Natural killer cell (primary cell): ENCODE data around the gene ALDH1B1. TPM values are rescaled to one million over a fixed set of nuclear protein-coding genes. Genes with fewer than 3 reads are reported as not detected.

Experiments used
- ATAC-seq, 3 donors: fragments of 150-1000 bp in 2 of 3; fragments of 200-7000 bp in 1 of 3; cut with Tn5 transposase; 1 replicate in 1 of 3; 2 replicates in 2 of 3; pipeline ENCODE4 v1.10.0; 2021; ENCODE audit warnings: mild to moderate bottlenecking in 2 of 3, moderate library complexity in 2 of 3
- DNase-seq, 2 donors: peaks; one replicate each; pipeline versions ENCODE4 v3.0.0 to v3.0.0-alpha.2; 2013 to 2021; ENCODE audit warnings: mixed read lengths in 1 of 2
- H3K27ac ChIP-seq: one replicate; pipeline ENCODE4 v1.5.1; 2013; ENCODE audit warnings: mild to moderate bottlenecking, low read length
- H3K27me3 ChIP-seq: one replicate; pipeline ENCODE4 v1.6.1; 2013; ENCODE audit warnings: low read length; ENCODE audit not compliant: control insufficient read depth, insufficient read depth
- H3K36me3 ChIP-seq: one replicate; pipeline ENCODE4 v1.6.1; 2013; ENCODE audit warnings: low read length; ENCODE audit not compliant: control insufficient read depth, insufficient read depth
- H3K4me1 ChIP-seq: one replicate; pipeline ENCODE4 v1.6.1; 2013; ENCODE audit warnings: low read length; ENCODE audit not compliant: control insufficient read depth, insufficient read depth
- H3K4me3 ChIP-seq: one replicate; pipeline ENCODE4 v1.5.1; 2013; ENCODE audit warnings: low read length
- H3K9me3 ChIP-seq: one replicate; pipeline ENCODE4 v1.6.1; 2013; ENCODE audit warnings: low read length; ENCODE audit not compliant: control insufficient read depth, insufficient read depth
- H3K27ac Mint-ChIP-seq, 2 donors: one replicate each; pipeline ENCODE4 v1.8.0; 2022; ENCODE audit warnings: mild to moderate bottlenecking in 2 of 2, mixed read lengths in 2 of 2, moderate library complexity in 1 of 2
- H3K27me3 Mint-ChIP-seq, 2 donors: one replicate each; pipeline ENCODE4 v1.8.0; 2022; ENCODE audit warnings: low read depth in 2 of 2, mixed read lengths in 2 of 2
- H3K36me3 Mint-ChIP-seq: one replicate; pipeline ENCODE4 v1.8.0; 2022; ENCODE audit warnings: mixed read lengths
- H3K4me1 Mint-ChIP-seq, 2 donors: one replicate each; pipeline ENCODE4 v1.8.0; 2022; ENCODE audit warnings: mixed read lengths in 2 of 2
- H3K4me3 Mint-ChIP-seq: one replicate; pipeline ENCODE4 v1.8.0; 2022; ENCODE audit warnings: mild to moderate bottlenecking, moderate library complexity, mixed read lengths
- H3K9me3 Mint-ChIP-seq, 2 donors: one replicate each; pipeline ENCODE4 v1.8.0; 2022; ENCODE audit warnings: mixed read lengths in 2 of 2
- WGBS: methylation state at CpG from one replicate; pipeline ENCODE4 v1.1.7; 2013; ENCODE audit warnings: missing lambda C conversion rate; ENCODE audit not compliant: insufficient coverage; 5-methylcytosine and 5-hydroxymethylcytosine counted together
- intact Hi-C: fragments of 100-400 bp; cut with micrococcal nuclease; formaldehyde crosslinking; loops from one replicate; pipeline ENCODE4 v1.14.2; 2022
- total RNA-seq, 4 donors: library from RNA; stranded (reverse); fragments of 120-200 nt in 1 of 4; gene quantifications; one replicate each; pipeline versions ENCODE4 v1.2.3 to v1.2.4, GENCODE V29; 2013 to 2022
- TF ChIP-seq, protein P1 (sequence below): fragments of 200-600 bp; IDR thresholded peaks from one replicate; pipeline ENCODE4 v1.8.0; 2022; ENCODE audit warnings: antibody characterized with exemption

Gene ALDH1B1
- total RNA-seq, 3 donors from 2014 or later (not counting 1 experiment from before 2014, with no cell fraction given), result 2.5 to 5.3 (median 3.5) TPM

DNA sequence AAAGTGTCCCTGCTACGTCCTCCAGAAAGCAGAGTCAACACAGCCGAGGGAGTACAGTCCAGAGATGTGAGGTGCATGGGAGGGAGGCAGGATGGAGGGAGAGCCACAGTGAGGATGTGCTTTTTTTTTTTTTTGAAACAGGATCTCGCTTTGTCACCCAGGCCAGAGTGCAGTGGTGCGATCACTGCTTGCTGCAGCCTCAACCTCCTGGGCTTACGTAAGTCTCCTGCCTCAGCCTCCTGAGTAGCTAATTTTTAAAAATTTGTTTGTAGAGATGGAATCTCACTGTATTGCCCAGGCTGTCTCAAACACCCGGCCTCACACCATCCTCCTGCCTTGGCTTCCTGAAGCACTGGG is 33.2 kb upstream of the ALDH1B1 start:
- TF ChIP-seq, protein P1, sequence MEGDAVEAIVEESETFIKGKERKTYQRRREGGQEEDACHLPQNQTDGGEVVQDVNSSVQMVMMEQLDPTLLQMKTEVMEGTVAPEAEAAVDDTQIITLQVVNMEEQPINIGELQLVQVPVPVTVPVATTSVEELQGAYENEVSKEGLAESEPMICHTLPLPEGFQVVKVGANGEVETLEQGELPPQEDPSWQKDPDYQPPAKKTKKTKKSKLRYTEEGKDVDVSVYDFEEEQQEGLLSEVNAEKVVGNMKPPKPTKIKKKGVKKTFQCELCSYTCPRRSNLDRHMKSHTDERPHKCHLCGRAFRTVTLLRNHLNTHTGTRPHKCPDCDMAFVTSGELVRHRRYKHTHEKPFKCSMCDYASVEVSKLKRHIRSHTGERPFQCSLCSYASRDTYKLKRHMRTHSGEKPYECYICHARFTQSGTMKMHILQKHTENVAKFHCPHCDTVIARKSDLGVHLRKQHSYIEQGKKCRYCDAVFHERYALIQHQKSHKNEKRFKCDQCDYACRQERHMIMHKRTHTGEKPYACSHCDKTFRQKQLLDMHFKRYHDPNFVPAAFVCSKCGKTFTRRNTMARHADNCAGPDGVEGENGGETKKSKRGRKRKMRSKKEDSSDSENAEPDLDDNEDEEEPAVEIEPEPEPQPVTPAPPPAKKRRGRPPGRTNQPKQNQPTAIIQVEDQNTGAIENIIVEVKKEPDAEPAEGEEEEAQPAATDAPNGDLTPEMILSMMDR, result no peak
- ATAC-seq (no peak), DNase-seq (no peak)
- Histone ChIP-seq H3K4me1 (peaks cover 3% of the 10 kb centered on the region), H3K4me3 (no peak overlapping the region), H3K9me3 (no peaks in the 10 kb centered on the region), H3K36me3 (no peaks in the 10 kb centered on the region), H3K27ac (no peak overlapping the region), H3K27me3 (no peaks in the 10 kb centered on the region)
- Mint-ChIP-seq H3K27me3 (peaks cover 4 to 5% of the 10 kb centered on the region in 2 donors), H3K36me3 (no peaks in the 10 kb centered on the region), H3K4me1 (peaks cover 7 to 8% of the 10 kb centered on the region in 2 donors), H3K9me3 (no peaks in the 10 kb centered on the region), H3K4me3 (no peak overlapping the region), H3K27ac (no peak overlapping the region)
- 84% methylated on average over 6 of the region's 6 CpGs for WGBS
- intact Hi-C loops, result no loop called here

DNA sequence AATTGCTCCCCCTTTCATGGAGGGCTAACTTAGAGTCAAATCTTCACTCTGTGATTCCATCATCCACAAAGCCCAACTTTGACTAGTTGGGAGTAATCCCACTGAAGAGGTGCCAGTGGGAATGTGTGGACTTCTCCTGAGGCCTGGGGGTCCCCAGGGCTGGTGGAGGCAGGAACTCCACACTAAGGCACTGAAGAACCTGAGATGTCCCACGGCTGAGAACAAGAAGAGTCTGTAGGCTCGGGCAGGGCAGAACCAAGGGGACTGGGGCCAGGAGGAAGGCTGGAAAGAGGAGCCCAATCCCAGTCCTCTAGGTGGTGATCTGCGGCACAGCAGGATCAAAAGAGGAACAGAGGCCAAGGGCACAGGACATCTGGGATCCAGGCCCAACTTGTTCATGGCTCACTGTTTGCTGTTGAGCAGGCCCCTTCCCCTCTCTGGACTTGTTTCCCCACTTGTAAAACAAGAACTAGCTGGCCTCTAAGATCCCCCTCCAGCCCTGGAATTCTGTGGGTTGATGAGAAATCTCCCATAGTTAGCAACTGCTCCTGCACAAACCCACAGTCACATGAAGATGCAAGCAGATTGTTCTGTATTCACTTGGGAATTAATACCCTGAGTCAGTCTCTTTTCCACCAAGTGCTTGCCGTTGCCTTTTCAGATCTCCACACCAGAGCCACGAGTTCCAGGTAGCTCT is 32.7 kb upstream of the ALDH1B1 start:
- H3K9me3 Mint-ChIP-seq, result no peaks in the 10 kb centered on the region
- H3K4me3 Mint-ChIP-seq, result no peak overlapping the region
- no peaks in the 10 kb centered on the region for H3K36me3 ChIP-seq
- H3K9me3 ChIP-seq, result no peaks in the 10 kb centered on the region
- H3K36me3 Mint-ChIP-seq, result no peaks in the 10 kb centered on the region
- no peak overlapping the region for H3K4me3 ChIP-seq
- H3K27ac ChIP-seq, result no peak overlapping the region
- DNase-seq (no peak), ATAC-seq (no peak)
- intact Hi-C loops, result loop anchor here (5.0 kb wide), 1 partner anchor 613 kb away; no protein-coding TSS in a partner anchor
- no peaks in the 10 kb centered on the region for H3K27me3 ChIP-seq
- peaks cover 7 to 8% of the 10 kb centered on the region in 2 donors for H3K4me1 Mint-ChIP-seq
- peaks cover 4 to 5% of the 10 kb centered on the region in 2 donors for H3K27me3 Mint-ChIP-seq
- WGBS, result 55% methylated on average over 5 of the region's 5 CpGs
- H3K27ac Mint-ChIP-seq, result no peak overlapping the region
- TF ChIP-seq, protein P1, result no peak
- H3K4me1 ChIP-seq, result peaks cover 3% of the 10 kb centered on the region

DNA sequence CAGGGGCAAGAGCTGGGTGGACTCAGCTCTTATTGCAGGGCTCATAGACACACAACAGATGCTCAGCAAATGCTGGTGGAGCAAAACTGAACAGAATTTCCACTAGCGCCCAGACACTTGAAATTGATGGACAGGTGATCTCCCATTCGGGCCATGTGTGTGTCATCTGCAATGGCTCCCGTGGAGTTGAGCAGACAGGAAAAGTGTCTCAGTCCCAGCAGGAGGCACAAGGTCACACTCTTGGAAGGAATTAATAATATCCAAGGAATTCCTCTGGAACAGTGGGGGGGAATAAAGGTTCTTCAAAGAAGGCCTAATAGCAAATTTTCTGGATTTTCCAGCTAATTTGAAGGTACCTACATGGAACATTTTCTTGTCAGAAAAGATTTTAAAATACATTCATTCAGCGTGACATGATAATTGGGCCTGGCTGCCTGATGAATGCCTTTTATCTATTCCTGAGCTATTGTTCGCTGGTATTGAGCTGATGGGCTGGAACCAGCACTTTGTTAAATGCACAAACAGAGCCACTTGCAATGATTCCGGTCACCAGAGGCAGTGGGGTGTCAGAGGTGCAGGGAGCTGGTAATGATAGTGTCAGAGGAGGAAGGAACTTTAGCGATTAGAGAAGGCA is 31.5 kb upstream of the ALDH1B1 start:
- DNase-seq, result no peak

More for the DNA sequence above, 31.5 kb upstream of the ALDH1B1 start:
- Mint-ChIP-seq H3K36me3 (no peaks in the 10 kb centered on the region), H3K9me3 (no peaks in the 10 kb centered on the region), H3K27ac (no peak overlapping the region), H3K4me1 (peaks cover 7 to 8% of the 10 kb centered on the region in 2 donors), H3K4me3 (no peak overlapping the region), H3K27me3 (peaks cover 4 to 12% of the 10 kb centered on the region in 2 donors)
- WGBS, result 93% methylated on average over 7 of the region's 7 CpGs
- no peak for ATAC-seq
- H3K27ac ChIP-seq, result no peak overlapping the region
- intact Hi-C loops, result loop anchor here (5.0 kb wide), 1 partner anchor 614 kb away; no protein-coding TSS in a partner anchor
- no peaks in the 10 kb centered on the region for H3K9me3 ChIP-seq
- no peaks in the 10 kb centered on the region for H3K36me3 ChIP-seq
- peaks cover 3% of the 10 kb centered on the region for H3K4me1 ChIP-seq
- H3K4me3 ChIP-seq, result no peak overlapping the region
- TF ChIP-seq, protein P1, result no peak
- no peaks in the 10 kb centered on the region for H3K27me3 ChIP-seq
